Putamen (tissue), 1 donor: ENCODE measurements around the gene ARG2.
A peak's percentile ranks its signal among the peaks of the same experiment; 100 is the strongest.

ENCODE experiments used
- DNase-seq: peaks from one replicate; pipeline ENCODE4 v3.0.0-alpha.2; 2016; ENCODE audit warnings: low spot score

Gene ARG2

GRCh38 chr14:67638642-67639041 is 18.9 kb downstream of the ARG2 start:
- DNase-seq: no peak

GRCh38 chr14:67641480-67641879 is 21.8 kb downstream of the ARG2 start:
- no peak for DNase-seq

- DNase-seq: no peak
These were observed 22.4 kb downstream of the ARG2 start for GRCh38 chr14:67641902-67642749.

GRCh38 chr14:67643713-67644112 is 24.0 kb downstream of the ARG2 start:
- no peak for DNase-seq

- DNase-seq: no peak
These were observed 24.7 kb downstream of the ARG2 start for GRCh38 chr14:67644428-67644827.

- DNase-seq: no peak
These were observed 25.7 kb downstream of the ARG2 start for GRCh38 chr14:67645414-67645813.

GRCh38 chr14:67646131-67646530 is 26.4 kb downstream of the ARG2 start:
- DNase-seq: no peak

GRCh38 chr14:67650151-67650550 is 30.4 kb downstream of the ARG2 start:
- peak; percentile 44 for DNase-seq

- DNase-seq: no peak
These were observed 31.0 kb downstream of the ARG2 start for GRCh38 chr14:67650694-67651093.

- DNase-seq: no peak
These were observed 32.5 kb downstream of the ARG2 start for GRCh38 chr14:67652189-67652588.

- no peak for DNase-seq
These were observed 34.0 kb downstream of the ARG2 start for GRCh38 chr14:67653651-67654280.

- DNase-seq: no peak
These were observed 43.9 kb downstream of the ARG2 start for GRCh38 chr14:67663633-67664032.

- no peak for DNase-seq
These were observed 46.1 kb downstream of the ARG2 start for GRCh38 chr14:67665868-67666267.

GRCh38 chr14:67666750-67667449 is 47.2 kb downstream of the ARG2 start:
- DNase-seq: peak; percentile 42

- DNase-seq: peak; percentile 5
These were observed 48.8 kb downstream of the ARG2 start for GRCh38 chr14:67668559-67668958.

GRCh38 chr14:67673451-67673850 is 53.7 kb downstream of the ARG2 start:
- no peak for DNase-seq

GRCh38 chr14:67674139-67674479 is 54.4 kb downstream of the ARG2 start:
- peak; percentile 66 for DNase-seq

GRCh38 chr14:67674480-67675218 is 54.9 kb downstream of the ARG2 start, which contains the start of gene VTI1B:
Gene VTI1B (minus strand): TSS chr14:67674632. CDS start chr14:67674489, 143 bp downstream.
- peak; percentile 81 for DNase-seq

- DNase-seq: no peak
These were observed 55.5 kb downstream of the ARG2 start for GRCh38 chr14:67675219-67675582.

- DNase-seq: no peak
These were observed 59.3 kb downstream of the ARG2 start for GRCh38 chr14:67679006-67679405.

- DNase-seq: no peak
These were observed 60.4 kb downstream of the ARG2 start for GRCh38 chr14:67680121-67680602.

GRCh38 chr14:67680941-67681340 is 61.2 kb downstream of the ARG2 start:
- no peak for DNase-seq
